HepG2 (cell line): ENCODE data around the gene HHIPL1. TPM values are rescaled to one million over a fixed set of nuclear protein-coding genes. Genes with fewer than 3 reads are reported as not detected.

Experiments used
- POLR2A ChIP-seq, 2 experiments: IDR thresholded peaks; 2 replicates each; pipeline ENCODE4 v1.6.1; 2011; ENCODE audit warnings: low read depth in 2 of 2, low read length in 2 of 2, mild to moderate bottlenecking in 1 of 2, moderate library complexity in 1 of 2; ENCODE audit not compliant: insufficient read depth in 1 of 2
- SNAI1 ChIP-seq: sonication (generic); formaldehyde crosslinking; IDR thresholded peaks from 2 replicates; pipeline ENCODE4 v1.5.0; 2020; ENCODE audit warnings: mild to moderate bottlenecking, missing genetic modification reagents, borderline replicate concordance
- SYNCRIP ChIP-seq: fragments of 200-400 bp; formaldehyde crosslinking; IDR thresholded peaks from 2 replicates; pipeline ENCODE4 v1.6.1; 2018; ENCODE audit warnings: mild to moderate bottlenecking, low read depth, low read length; ENCODE audit not compliant: insufficient read depth
- ZNF124 ChIP-seq: sonication (generic); formaldehyde crosslinking; IDR thresholded peaks from 2 replicates; pipeline ENCODE4 v1.4.0; 2020; ENCODE audit warnings: missing genetic modification reagents
- ZNF17 ChIP-seq: sonication (generic); formaldehyde crosslinking; IDR thresholded peaks from 2 replicates; pipeline ENCODE4 v1.5.0; 2020; ENCODE audit warnings: mild to moderate bottlenecking, missing genetic modification reagents
- ZNF468 ChIP-seq: sonication (generic); formaldehyde crosslinking; IDR thresholded peaks from 2 replicates; pipeline ENCODE4 v1.8.0; 2022; ENCODE audit warnings: mild to moderate bottlenecking, moderate library complexity, missing genetic modification reagents
- ZSCAN21 ChIP-seq: sonication (generic); formaldehyde crosslinking; IDR thresholded peaks from 2 replicates; pipeline ENCODE4 v1.8.0; 2022; ENCODE audit warnings: mild to moderate bottlenecking, missing genetic modification reagents, moderate library complexity, borderline replicate concordance
- polyA plus RNA-seq, 8 experiments: library from polyadenylated mRNA; depleted of rRNA in 3 of 8; stranded (reverse) in 7 of 8; unstranded in 1 of 8; fragments of >200 nt; fragmentation: Illumina TruSeq in 4 of 8; extraction: Trizol in 4 of 8; gene quantifications; 2 replicates each; pipeline versions ENCODE4 v1.2.1 to v1.2.3, GENCODE V29; 2011 to 2016; ENCODE audit warnings: low read depth in 4 of 8, missing spikeins in 1 of 8, mixed read lengths in 1 of 8; ENCODE audit not compliant: insufficient read depth in 1 of 8
- total RNA-seq, 5 experiments: library from RNA; depleted of rRNA; stranded (reverse); fragments of >200 nt; fragmentation: Illumina TruSeq; extraction: Trizol; gene quantifications; 2 replicates each; pipeline ENCODE4 v1.2.3, GENCODE V29; 2016; ENCODE audit warnings: low read depth in 1 of 5
- TF ChIP-seq, protein P1 (sequence below): sonication (generic); formaldehyde crosslinking; IDR thresholded peaks from 2 replicates; pipeline ENCODE4 v1.4.0; 2020; ENCODE audit warnings: missing genetic modification reagents
- TF ChIP-seq, protein P2 (sequence below): sonication (generic); formaldehyde crosslinking; IDR thresholded peaks from 2 replicates; pipeline ENCODE4 v1.5.0; 2020; ENCODE audit warnings: missing genetic modification reagents, mild to moderate bottlenecking, borderline replicate concordance
- TF ChIP-seq, protein P3 (sequence below): sonication (generic); formaldehyde crosslinking; IDR thresholded peaks from 2 replicates; pipeline ENCODE4 v1.5.1; 2020; ENCODE audit warnings: mild to moderate bottlenecking, moderate library complexity, missing genetic modification reagents
- TF ChIP-seq, protein P4 (sequence below): sonication (generic); formaldehyde crosslinking; IDR thresholded peaks from 2 replicates; pipeline ENCODE4 v1.9.0; 2021; ENCODE audit warnings: missing genetic modification reagents, borderline replicate concordance
- TF ChIP-seq, protein P5 (sequence below): sonication (generic); formaldehyde crosslinking; IDR thresholded peaks from 2 replicates; pipeline ENCODE4 v1.5.1; 2020; ENCODE audit warnings: mild to moderate bottlenecking, missing genetic modification reagents
- TF ChIP-seq, protein P6 (sequence below): sonication (generic); formaldehyde crosslinking; IDR thresholded peaks from 2 replicates; pipeline ENCODE4 v1.9.0; 2022; ENCODE audit warnings: missing genetic modification reagents, mild to moderate bottlenecking, borderline replicate concordance

The HHIPL1 gene
- total and polyA plus RNA-seq, 2 of the 13 experiments (the other 11 are each of a cell fraction or from before 2014, with no cell fraction given): not detected

DNA sequence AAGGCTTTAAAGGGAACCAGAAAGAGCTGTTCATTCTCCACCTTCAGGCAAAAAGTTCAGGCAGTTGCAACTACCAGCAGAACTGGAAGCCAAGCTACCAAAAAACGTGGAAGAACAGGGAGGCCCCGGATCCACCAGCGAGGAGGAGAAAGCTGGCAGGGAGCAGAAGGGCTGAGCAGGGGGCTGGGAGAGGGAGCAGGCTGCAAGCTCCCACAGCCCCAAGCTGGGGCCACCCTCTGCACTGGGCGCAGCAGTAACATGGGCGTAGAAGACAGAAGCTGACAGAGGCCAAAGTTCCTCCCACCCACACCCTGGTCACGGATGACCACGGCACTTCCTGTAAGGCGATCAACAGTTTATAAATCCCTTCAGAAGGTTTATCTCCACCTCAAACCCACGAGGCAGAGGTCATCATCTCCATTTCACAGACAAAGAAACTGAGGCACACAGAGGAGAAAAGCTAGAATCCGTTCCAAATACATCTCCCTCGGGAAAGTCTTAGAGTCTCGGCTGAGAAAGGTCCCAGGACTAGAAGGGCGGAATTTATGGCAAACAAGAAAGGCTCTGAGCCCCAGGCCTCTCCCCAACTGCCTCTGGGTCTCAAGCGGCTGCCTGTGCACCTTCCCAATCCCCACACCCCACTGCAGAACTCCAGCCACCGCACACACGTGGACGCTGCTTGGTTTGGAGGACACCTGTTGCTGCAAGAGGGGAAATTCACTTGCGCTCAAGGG is 42.7 kb upstream of the HHIPL1 start (continued):
- TF ChIP-seq, protein P1, sequence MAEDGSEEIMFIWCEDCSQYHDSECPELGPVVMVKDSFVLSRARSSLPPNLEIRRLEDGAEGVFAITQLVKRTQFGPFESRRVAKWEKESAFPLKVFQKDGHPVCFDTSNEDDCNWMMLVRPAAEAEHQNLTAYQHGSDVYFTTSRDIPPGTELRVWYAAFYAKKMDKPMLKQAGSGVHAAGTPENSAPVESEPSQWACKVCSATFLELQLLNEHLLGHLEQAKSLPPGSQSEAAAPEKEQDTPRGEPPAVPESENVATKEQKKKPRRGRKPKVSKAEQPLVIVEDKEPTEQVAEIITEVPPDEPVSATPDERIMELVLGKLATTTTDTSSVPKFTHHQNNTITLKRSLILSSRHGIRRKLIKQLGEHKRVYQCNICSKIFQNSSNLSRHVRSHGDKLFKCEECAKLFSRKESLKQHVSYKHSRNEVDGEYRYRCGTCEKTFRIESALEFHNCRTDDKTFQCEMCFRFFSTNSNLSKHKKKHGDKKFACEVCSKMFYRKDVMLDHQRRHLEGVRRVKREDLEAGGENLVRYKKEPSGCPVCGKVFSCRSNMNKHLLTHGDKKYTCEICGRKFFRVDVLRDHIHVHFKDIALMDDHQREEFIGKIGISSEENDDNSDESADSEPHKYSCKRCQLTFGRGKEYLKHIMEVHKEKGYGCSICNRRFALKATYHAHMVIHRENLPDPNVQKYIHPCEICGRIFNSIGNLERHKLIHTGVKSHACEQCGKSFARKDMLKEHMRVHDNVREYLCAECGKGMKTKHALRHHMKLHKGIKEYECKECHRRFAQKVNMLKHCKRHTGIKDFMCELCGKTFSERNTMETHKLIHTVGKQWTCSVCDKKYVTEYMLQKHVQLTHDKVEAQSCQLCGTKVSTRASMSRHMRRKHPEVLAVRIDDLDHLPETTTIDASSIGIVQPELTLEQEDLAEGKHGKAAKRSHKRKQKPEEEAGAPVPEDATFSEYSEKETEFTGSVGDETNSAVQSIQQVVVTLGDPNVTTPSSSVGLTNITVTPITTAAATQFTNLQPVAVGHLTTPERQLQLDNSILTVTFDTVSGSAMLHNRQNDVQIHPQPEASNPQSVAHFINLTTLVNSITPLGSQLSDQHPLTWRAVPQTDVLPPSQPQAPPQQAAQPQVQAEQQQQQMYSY (CRISPR knock-in tag): 0 out of 2 replicates have a peak, but pooled peaks have one; percentile 8
- TF ChIP-seq SYNCRIP (no peak), POLR2A (IDR thresholded peaks at IDR 0.05; ENCODE audit: insufficient read depth in 1 of 2, low read depth in 2 of 2, low read length in 2 of 2) (peak; percentile 40 to 43; a peak in 3 of 4 replicates), ZSCAN21 (0 out of 2 replicates have a peak, but pooled peaks have one; percentile 7), SNAI1 (CRISPR knock-in tag) (peak; percentile 87; the same call in 1 of the 2 replicates), ZNF17 (CRISPR knock-in tag) (peak; percentile 49; the same call in 1 of the 2 replicates), ZNF124 (CRISPR knock-in tag) (no peak), ZNF468 (CRISPR knock-in tag) (no peak)
- TF ChIP-seq, protein P2, sequence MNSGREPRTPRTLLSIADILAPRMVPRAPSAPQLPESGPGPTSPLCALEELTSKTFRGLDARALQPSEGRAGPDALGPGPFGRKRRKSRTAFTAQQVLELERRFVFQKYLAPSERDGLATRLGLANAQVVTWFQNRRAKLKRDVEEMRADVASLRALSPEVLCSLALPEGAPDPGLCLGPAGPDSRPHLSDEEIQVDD (CRISPR knock-in tag): no peak
- TF ChIP-seq, protein P3, sequence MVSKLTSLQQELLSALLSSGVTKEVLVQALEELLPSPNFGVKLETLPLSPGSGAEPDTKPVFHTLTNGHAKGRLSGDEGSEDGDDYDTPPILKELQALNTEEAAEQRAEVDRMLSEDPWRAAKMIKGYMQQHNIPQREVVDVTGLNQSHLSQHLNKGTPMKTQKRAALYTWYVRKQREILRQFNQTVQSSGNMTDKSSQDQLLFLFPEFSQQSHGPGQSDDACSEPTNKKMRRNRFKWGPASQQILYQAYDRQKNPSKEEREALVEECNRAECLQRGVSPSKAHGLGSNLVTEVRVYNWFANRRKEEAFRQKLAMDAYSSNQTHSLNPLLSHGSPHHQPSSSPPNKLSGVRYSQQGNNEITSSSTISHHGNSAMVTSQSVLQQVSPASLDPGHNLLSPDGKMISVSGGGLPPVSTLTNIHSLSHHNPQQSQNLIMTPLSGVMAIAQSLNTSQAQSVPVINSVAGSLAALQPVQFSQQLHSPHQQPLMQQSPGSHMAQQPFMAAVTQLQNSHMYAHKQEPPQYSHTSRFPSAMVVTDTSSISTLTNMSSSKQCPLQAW (CRISPR knock-in tag): no peak
- TF ChIP-seq, protein P4, sequence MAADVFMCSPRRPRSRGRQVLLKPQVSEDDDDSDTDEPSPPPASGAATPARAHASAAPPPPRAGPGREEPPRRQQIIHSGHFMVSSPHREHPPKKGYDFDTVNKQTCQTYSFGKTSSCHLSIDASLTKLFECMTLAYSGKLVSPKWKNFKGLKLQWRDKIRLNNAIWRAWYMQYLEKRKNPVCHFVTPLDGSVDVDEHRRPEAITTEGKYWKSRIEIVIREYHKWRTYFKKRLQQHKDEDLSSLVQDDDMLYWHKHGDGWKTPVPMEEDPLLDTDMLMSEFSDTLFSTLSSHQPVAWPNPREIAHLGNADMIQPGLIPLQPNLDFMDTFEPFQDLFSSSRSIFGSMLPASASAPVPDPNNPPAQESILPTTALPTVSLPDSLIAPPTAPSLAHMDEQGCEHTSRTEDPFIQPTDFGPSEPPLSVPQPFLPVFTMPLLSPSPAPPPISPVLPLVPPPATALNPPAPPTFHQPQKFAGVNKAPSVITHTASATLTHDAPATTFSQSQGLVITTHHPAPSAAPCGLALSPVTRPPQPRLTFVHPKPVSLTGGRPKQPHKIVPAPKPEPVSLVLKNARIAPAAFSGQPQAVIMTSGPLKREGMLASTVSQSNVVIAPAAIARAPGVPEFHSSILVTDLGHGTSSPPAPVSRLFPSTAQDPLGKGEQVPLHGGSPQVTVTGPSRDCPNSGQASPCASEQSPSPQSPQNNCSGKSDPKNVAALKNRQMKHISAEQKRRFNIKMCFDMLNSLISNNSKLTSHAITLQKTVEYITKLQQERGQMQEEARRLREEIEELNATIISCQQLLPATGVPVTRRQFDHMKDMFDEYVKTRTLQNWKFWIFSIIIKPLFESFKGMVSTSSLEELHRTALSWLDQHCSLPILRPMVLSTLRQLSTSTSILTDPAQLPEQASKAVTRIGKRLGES (CRISPR knock-in tag): no peak
- TF ChIP-seq, protein P5, sequence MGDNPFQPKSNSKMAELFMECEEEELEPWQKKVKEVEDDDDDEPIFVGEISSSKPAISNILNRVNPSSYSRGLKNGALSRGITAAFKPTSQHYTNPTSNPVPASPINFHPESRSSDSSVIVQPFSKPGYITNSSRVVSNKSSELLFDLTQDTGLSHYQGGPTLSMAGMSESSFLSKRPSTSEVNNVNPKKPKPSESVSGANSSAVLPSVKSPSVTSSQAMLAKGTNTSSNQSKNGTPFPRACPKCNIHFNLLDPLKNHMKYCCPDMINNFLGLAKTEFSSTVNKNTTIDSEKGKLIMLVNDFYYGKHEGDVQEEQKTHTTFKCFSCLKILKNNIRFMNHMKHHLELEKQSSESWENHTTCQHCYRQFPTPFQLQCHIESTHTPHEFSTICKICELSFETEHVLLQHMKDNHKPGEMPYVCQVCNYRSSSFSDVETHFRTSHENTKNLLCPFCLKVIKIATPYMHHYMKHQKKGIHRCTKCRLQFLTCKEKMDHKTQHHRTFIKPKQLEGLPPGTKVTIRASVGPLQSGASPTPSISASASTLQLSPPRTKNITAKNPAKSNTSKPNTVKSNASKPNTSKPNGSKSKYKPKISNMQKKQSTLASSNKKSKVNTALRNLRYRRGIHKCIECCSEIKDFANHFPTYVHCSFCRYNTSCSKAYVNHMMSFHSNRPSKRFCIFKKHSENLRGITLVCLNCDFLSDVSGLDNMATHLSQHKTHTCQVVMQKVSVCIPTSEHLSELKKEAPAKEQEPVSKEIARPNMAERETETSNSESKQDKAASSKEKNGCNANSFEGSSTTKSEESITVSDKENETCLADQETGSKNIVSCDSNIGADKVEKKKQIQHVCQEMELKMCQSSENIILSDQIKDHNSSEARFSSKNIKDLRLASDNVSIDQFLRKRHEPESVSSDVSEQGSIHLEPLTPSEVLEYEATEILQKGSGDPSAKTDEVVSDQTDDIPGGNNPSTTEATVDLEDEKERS: no peak
- TF ChIP-seq, protein P6, sequence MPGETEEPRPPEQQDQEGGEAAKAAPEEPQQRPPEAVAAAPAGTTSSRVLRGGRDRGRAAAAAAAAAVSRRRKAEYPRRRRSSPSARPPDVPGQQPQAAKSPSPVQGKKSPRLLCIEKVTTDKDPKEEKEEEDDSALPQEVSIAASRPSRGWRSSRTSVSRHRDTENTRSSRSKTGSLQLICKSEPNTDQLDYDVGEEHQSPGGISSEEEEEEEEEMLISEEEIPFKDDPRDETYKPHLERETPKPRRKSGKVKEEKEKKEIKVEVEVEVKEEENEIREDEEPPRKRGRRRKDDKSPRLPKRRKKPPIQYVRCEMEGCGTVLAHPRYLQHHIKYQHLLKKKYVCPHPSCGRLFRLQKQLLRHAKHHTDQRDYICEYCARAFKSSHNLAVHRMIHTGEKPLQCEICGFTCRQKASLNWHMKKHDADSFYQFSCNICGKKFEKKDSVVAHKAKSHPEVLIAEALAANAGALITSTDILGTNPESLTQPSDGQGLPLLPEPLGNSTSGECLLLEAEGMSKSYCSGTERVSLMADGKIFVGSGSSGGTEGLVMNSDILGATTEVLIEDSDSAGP (CRISPR knock-in tag): peak; percentile 67; the same call in 1 of the 2 replicates
